Nephron progenitor cell (in vitro differentiated cells): Measurements from ENCODE around the gene ITGAX.

Source experiments
- DNase-seq: peaks from one replicate; pipeline ENCODE4 v3.0.0; 2021
- H3K27ac Mint-ChIP-seq: 2 replicates; pipeline ENCODE4 v1.8.0; 2021; ENCODE audit warnings: mild to moderate bottlenecking, moderate library complexity, mixed read lengths
- H3K27me3 Mint-ChIP-seq: 2 replicates; pipeline ENCODE4 v1.8.0; 2021; ENCODE audit warnings: mild to moderate bottlenecking, low read depth, mixed read lengths; ENCODE audit not compliant: poor library complexity
- H3K36me3 Mint-ChIP-seq: 2 replicates; pipeline ENCODE4 v1.8.0; 2021; ENCODE audit warnings: low read depth, mixed read lengths
- H3K4me1 Mint-ChIP-seq: 2 replicates; pipeline ENCODE4 v1.8.0; 2021; ENCODE audit warnings: mixed read lengths
- H3K4me3 Mint-ChIP-seq: 2 replicates; pipeline ENCODE4 v1.8.0; 2021; ENCODE audit warnings: mild to moderate bottlenecking, moderate library complexity, mixed read lengths
- H3K9me3 Mint-ChIP-seq: 2 replicates; pipeline ENCODE4 v1.8.0; 2021; ENCODE audit warnings: mild to moderate bottlenecking, moderate library complexity, mixed read lengths
- CTCF ChIP-seq: fragments of 200-600 bp; sonication (generic); IDR thresholded peaks from 2 replicates; pipeline ENCODE4 v1.5.0; 2021; ENCODE audit warnings: antibody characterized with exemption

Gene ITGAX

GRCh38 chr16:31375231-31375630 is 20.3 kb downstream of the ITGAX start:
- Mint-ChIP-seq H3K27me3 (peaks cover 42% of the 10 kb centered on the region), H3K9me3 (peaks cover 16% of the 10 kb centered on the region), H3K36me3 (no peaks in the 10 kb centered on the region), H3K27ac (no peak overlapping the region), H3K4me1 (peaks cover 6% of the 10 kb centered on the region), H3K4me3 (no peak overlapping the region)
- DNase-seq, result no peak
- no peak for TF ChIP-seq CTCF

GRCh38 chr16:31376705-31377104 is 21.7 kb downstream of the ITGAX start:
- no peak overlapping the region for H3K27ac Mint-ChIP-seq
- TF ChIP-seq CTCF, result no peak
- peaks cover 46% of the 10 kb centered on the region for H3K27me3 Mint-ChIP-seq
- peaks cover 3% of the 10 kb centered on the region for H3K4me1 Mint-ChIP-seq
- H3K9me3 Mint-ChIP-seq, result peaks cover 9% of the 10 kb centered on the region
- DNase-seq, result no peak
- no peaks in the 10 kb centered on the region for H3K36me3 Mint-ChIP-seq
- H3K4me3 Mint-ChIP-seq, result no peak overlapping the region

- TF ChIP-seq CTCF, result no peak
- H3K27ac Mint-ChIP-seq, result no peak overlapping the region
- H3K4me1 Mint-ChIP-seq, result no peaks in the 10 kb centered on the region
- H3K27me3 Mint-ChIP-seq, result peaks cover 46% of the 10 kb centered on the region
- no peak for DNase-seq
- no peak overlapping the region for H3K4me3 Mint-ChIP-seq
- H3K36me3 Mint-ChIP-seq, result no peaks in the 10 kb centered on the region
- peaks cover 9% of the 10 kb centered on the region for H3K9me3 Mint-ChIP-seq
Observed at GRCh38 chr16:31377210-31377903, 22.4 kb downstream of the ITGAX start.

GRCh38 chr16:31380201-31380600 is 25.2 kb downstream of the ITGAX start:
- no peak overlapping the region for H3K4me3 Mint-ChIP-seq
- no peak overlapping the region for H3K27ac Mint-ChIP-seq
- H3K36me3 Mint-ChIP-seq, result no peaks in the 10 kb centered on the region
- DNase-seq, result no peak
- H3K27me3 Mint-ChIP-seq, result peaks cover 44% of the 10 kb centered on the region
- H3K9me3 Mint-ChIP-seq, result peaks cover 5% of the 10 kb centered on the region
- H3K4me1 Mint-ChIP-seq, result no peaks in the 10 kb centered on the region
- TF ChIP-seq CTCF, result no peak

- DNase-seq, result peak; percentile 77
- no peak overlapping the region for H3K4me3 Mint-ChIP-seq
- peaks cover 36% of the 10 kb centered on the region for H3K27me3 Mint-ChIP-seq
- H3K36me3 Mint-ChIP-seq, result no peaks in the 10 kb centered on the region
- TF ChIP-seq CTCF, result peak; percentile 78
- H3K9me3 Mint-ChIP-seq, result no peaks in the 10 kb centered on the region
- no peaks in the 10 kb centered on the region for H3K4me1 Mint-ChIP-seq
- H3K27ac Mint-ChIP-seq, result no peak overlapping the region
Observed at GRCh38 chr16:31382485-31383161, 27.6 kb downstream of the ITGAX start.

GRCh38 chr16:31385680-31386079 is 30.7 kb downstream of the ITGAX start:
- H3K27me3 Mint-ChIP-seq, result peaks cover 19% of the 10 kb centered on the region
- DNase-seq, result no peak
- no peak overlapping the region for H3K4me3 Mint-ChIP-seq
- no peaks in the 10 kb centered on the region for H3K36me3 Mint-ChIP-seq
- no peak for TF ChIP-seq CTCF
- no peaks in the 10 kb centered on the region for H3K4me1 Mint-ChIP-seq
- H3K27ac Mint-ChIP-seq, result no peak overlapping the region
- no peaks in the 10 kb centered on the region for H3K9me3 Mint-ChIP-seq
